Measurements from ENCODE around the gene HTR1A.

HTR1A gene

DNA sequence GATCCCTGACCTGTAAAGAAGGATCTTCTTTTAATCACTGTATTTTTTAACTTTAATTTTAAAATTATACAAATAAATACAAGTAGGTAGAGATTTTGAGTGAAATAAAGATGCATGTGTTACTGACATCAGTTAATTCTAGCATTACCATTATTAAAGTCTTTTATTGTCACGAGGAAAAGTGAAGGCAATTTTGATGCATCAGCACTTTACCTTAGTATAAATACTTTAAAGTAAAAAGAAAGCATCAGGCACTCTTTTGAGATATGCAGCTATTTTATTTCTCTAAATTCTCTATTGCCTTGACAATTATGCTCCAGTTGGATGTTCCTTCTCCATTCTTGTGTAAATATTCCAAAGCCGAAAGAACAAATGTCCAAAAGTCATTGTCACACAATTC lies 4.6 kb downstream of the HTR1A start:
- no peak overlapping the region for H3K9ac ChIP-seq (ENCODE audit: low read length)
- peaks cover 24% of the 10 kb centered on the region for H3K27me3 ChIP-seq (ENCODE audit: control insufficient read depth, insufficient read depth, low read length)
- H3K4me1 ChIP-seq (ENCODE audit: control insufficient read depth, insufficient read depth, low read length) = no peaks in the 10 kb centered on the region
- H3K4me3 ChIP-seq (ENCODE audit: low read length) = no peak overlapping the region
- H3K36me3 ChIP-seq (ENCODE audit: control insufficient read depth, insufficient read depth, low read length) = no peaks in the 10 kb centered on the region
- H3K9me3 ChIP-seq (ENCODE audit: control insufficient read depth, low read length) = no peaks in the 10 kb centered on the region

DNA sequence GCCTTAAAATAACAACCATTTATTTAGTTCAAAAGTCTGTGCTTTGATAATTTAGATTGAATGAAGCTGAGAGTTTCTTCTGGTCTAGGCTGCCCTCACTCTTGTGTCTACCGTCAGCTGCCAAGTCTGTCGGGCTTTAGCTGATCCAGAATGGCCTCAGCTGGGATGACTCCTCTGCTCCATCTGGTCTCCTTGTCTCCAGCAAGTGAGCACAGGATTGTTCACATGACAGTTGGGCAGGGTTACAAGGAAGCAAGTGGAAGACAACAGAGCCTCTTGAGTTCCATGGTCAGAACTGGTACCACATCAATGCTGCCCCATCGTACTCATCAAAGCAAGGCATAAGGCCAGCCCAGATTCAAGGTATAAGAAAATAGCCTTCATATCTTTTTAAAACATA lies 9.0 kb downstream of the HTR1A start:
- H3K4me1 ChIP-seq (ENCODE audit: control insufficient read depth, insufficient read depth, low read length) = no peaks in the 10 kb centered on the region
- H3K9me3 ChIP-seq (ENCODE audit: control insufficient read depth, low read length) = no peaks in the 10 kb centered on the region
- H3K9ac ChIP-seq (ENCODE audit: low read length) = no peak overlapping the region
- no peaks in the 10 kb centered on the region for H3K36me3 ChIP-seq (ENCODE audit: control insufficient read depth, insufficient read depth, low read length)
- no peaks in the 10 kb centered on the region for H3K27me3 ChIP-seq (ENCODE audit: control insufficient read depth, insufficient read depth, low read length)
- H3K4me3 ChIP-seq (ENCODE audit: low read length) = no peak overlapping the region

- H3K27me3 ChIP-seq (ENCODE audit: control insufficient read depth, insufficient read depth, low read length) = no peaks in the 10 kb centered on the region
These were observed 27.1 kb downstream of the HTR1A start for GRCh38 chr5:63935103-63935502.

DNA sequence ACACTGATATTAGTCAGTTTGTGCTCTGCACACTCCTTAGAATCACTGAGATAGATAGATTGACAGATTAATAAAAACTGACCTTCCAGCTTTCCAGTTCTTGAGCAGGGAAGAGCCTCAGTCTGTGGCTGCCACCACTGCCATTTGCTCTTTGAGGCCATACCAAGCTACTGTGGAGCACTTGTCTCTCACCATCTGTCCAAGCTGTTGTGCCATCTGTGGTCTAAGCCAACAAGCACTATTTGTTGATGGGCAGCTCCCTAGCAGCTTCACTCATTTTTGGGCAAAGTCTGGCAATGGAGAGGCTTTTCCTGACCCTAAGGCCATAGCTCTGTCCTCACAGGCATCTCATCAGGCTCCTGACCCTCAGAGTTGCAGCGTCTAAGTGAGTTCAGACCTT lies 30.4 kb downstream of the HTR1A start:
- Histone ChIP-seq H3K9me3 (ENCODE audit: control insufficient read depth, low read length) (no peaks in the 10 kb centered on the region), H3K4me1 (ENCODE audit: control insufficient read depth, insufficient read depth, low read length) (no peaks in the 10 kb centered on the region), H3K36me3 (ENCODE audit: control insufficient read depth, insufficient read depth, low read length) (no peaks in the 10 kb centered on the region), H3K27me3 (ENCODE audit: control insufficient read depth, insufficient read depth, low read length) (no peaks in the 10 kb centered on the region), H3K4me3 (ENCODE audit: low read length) (no peak overlapping the region), H3K9ac (ENCODE audit: low read length) (no peak overlapping the region)

More at GRCh38 chr5:63935103-63935502, 27.1 kb downstream of the HTR1A start:
- no peaks in the 10 kb centered on the region for H3K9me3 ChIP-seq (ENCODE audit: control insufficient read depth, low read length)
- no peak overlapping the region for H3K4me3 ChIP-seq (ENCODE audit: low read length)
- no peak overlapping the region for H3K9ac ChIP-seq (ENCODE audit: low read length)
- H3K36me3 ChIP-seq (ENCODE audit: control insufficient read depth, insufficient read depth, low read length) = no peaks in the 10 kb centered on the region
- no peaks in the 10 kb centered on the region for H3K4me1 ChIP-seq (ENCODE audit: control insufficient read depth, insufficient read depth, low read length)

DNA sequence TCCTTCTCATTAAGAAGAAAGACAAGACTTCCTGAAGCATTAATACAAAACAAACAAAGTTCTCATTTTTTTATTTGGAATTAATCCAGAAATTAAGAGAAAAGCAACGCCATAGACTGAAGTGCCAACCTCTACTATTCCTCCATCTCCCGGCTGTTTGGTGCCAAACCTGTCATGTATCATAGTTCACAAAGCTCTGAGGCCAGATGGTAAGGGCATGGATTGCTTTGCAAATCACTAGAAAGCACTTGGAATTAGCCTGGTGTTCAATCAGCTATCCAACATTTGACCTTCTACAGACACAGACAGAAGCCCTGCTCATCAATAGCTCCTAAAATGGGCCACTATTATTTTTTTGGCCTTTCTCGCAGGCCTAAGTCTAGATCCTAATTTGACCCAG lies 33.8 kb downstream of the HTR1A start:
- no peaks in the 10 kb centered on the region for H3K27me3 ChIP-seq (ENCODE audit: control insufficient read depth, insufficient read depth, low read length)
- H3K4me3 ChIP-seq (ENCODE audit: low read length) = no peak overlapping the region
- no peak overlapping the region for H3K9ac ChIP-seq (ENCODE audit: low read length)
- H3K4me1 ChIP-seq (ENCODE audit: control insufficient read depth, insufficient read depth, low read length) = no peaks in the 10 kb centered on the region
- no peaks in the 10 kb centered on the region for H3K9me3 ChIP-seq (ENCODE audit: control insufficient read depth, low read length)
- H3K36me3 ChIP-seq (ENCODE audit: control insufficient read depth, insufficient read depth, low read length) = no peaks in the 10 kb centered on the region

GRCh38 chr5:63923914-63924313 lies 38.3 kb downstream of the HTR1A start:
- Histone ChIP-seq H3K4me3 (ENCODE audit: low read length) (no peak overlapping the region), H3K9ac (ENCODE audit: low read length) (no peak overlapping the region), H3K27me3 (ENCODE audit: control insufficient read depth, insufficient read depth, low read length) (no peaks in the 10 kb centered on the region), H3K4me1 (ENCODE audit: control insufficient read depth, insufficient read depth, low read length) (no peaks in the 10 kb centered on the region), H3K9me3 (ENCODE audit: control insufficient read depth, low read length) (no peaks in the 10 kb centered on the region), H3K36me3 (ENCODE audit: control insufficient read depth, insufficient read depth, low read length) (no peaks in the 10 kb centered on the region)

GRCh38 chr5:63919763-63920478 lies 42.3 kb downstream of the HTR1A start:
- Histone ChIP-seq H3K4me1 (ENCODE audit: control insufficient read depth, insufficient read depth, low read length) (no peaks in the 10 kb centered on the region), H3K9me3 (ENCODE audit: control insufficient read depth, low read length) (no peaks in the 10 kb centered on the region), H3K9ac (ENCODE audit: low read length) (no peak overlapping the region), H3K27me3 (ENCODE audit: control insufficient read depth, insufficient read depth, low read length) (no peaks in the 10 kb centered on the region), H3K36me3 (ENCODE audit: control insufficient read depth, insufficient read depth, low read length) (no peaks in the 10 kb centered on the region), H3K4me3 (ENCODE audit: low read length) (no peak overlapping the region)

DNA sequence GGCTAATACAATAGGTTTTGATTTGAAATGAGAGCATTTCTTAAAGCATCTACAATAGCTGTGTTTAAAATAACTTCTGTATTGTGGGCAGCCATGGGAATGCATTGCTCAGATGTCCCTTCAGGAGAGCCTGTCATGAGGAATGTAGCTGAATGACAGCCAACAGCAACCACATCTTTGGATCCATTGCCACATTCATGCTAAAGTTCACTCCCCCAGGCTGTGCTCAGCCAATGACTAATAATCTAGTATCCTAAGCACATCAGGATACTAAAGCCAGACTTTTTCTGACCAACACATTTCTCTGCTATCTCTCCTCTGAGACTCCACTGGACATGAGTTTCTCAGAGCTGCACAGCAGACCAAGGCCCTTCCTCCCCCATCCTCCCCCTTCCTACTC lies 45.5 kb downstream of the HTR1A start:
- H3K4me3 ChIP-seq (ENCODE audit: low read length) = no peak overlapping the region
- no peaks in the 10 kb centered on the region for H3K4me1 ChIP-seq (ENCODE audit: control insufficient read depth, insufficient read depth, low read length)
- H3K36me3 ChIP-seq (ENCODE audit: control insufficient read depth, insufficient read depth, low read length) = no peaks in the 10 kb centered on the region
- no peak overlapping the region for H3K9ac ChIP-seq (ENCODE audit: low read length)
- H3K27me3 ChIP-seq (ENCODE audit: control insufficient read depth, insufficient read depth, low read length) = no peaks in the 10 kb centered on the region
- H3K9me3 ChIP-seq (ENCODE audit: control insufficient read depth, low read length) = no peaks in the 10 kb centered on the region

DNA sequence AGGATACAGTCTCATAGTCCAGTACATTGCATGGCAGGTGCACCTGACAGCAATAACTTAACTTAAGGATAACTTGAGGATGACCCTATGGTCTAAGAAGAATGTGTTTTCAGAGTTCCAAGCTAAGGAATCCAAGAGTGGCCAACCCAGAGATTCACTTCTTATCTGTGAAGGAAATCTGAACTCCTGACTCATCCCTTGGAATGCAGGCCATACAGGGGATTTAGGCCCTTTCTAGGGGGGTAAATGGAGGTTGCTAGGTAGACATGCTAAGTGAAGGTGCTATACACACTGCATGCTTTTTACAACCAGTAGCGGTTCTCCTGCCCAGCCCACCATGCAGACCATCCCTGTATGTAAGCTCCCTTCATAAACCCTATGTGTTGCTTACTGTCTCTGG lies 50.4 kb downstream of the HTR1A start:
- Histone ChIP-seq H3K9ac (ENCODE audit: low read length) (no peak overlapping the region), H3K4me3 (ENCODE audit: low read length) (no peak overlapping the region), H3K9me3 (ENCODE audit: control insufficient read depth, low read length) (no peaks in the 10 kb centered on the region), H3K36me3 (ENCODE audit: control insufficient read depth, insufficient read depth, low read length) (no peaks in the 10 kb centered on the region), H3K4me1 (ENCODE audit: control insufficient read depth, insufficient read depth, low read length) (no peaks in the 10 kb centered on the region), H3K27me3 (ENCODE audit: control insufficient read depth, insufficient read depth, low read length) (no peaks in the 10 kb centered on the region)

All from mucosa of stomach (tissue), 1 donor.